IMR-90 (cell line): ENCODE results near the gene DONSON. TPM values are rescaled to one million over a fixed set of nuclear protein-coding genes. Genes with fewer than 3 reads are reported as not detected.

ENCODE experiments used
- ATAC-seq: fragments of 200-7000 bp; cut with Tn5 transposase; 2 replicates; pipeline ENCODE4 v1.9.1; 2020; ENCODE audit warnings: low read depth, mild to moderate bottlenecking, moderate library complexity
- BruUV-seq: library from RNA; stranded (reverse); fragments of 400-500 nt; replicated peaks from 2 replicates; lab custom pipeline; 2021; lab: Mats Ljungman, UMichigan
- CTCF ChIA-PET: fragments of 300-600 bp; formaldehyde crosslinking; extraction: SDS; loops from one replicate; lab custom pipeline; 2021; ENCODE audit warnings: antibody characterized with exemption; lab: Yijun Ruan, JAX
- POLR2A ChIA-PET: fragments of 300-600 bp; sonication (Branson Sonifier 250); formaldehyde crosslinking; loops from one replicate; lab custom pipeline; 2022; ENCODE audit warnings: antibody characterized with exemption; ENCODE audit not compliant: unreplicated experiment; lab: Charles Lee
- DNase-seq: peaks from one replicate; pipeline ENCODE4 v3.0.0; 2013
- H2AFZ ChIP-seq: replicated peaks from 2 replicates; pipeline ENCODE3; 2013; ENCODE audit warnings: low read length, mild to moderate bottlenecking; ENCODE audit not compliant: poor library complexity
- H2AK5ac ChIP-seq: 2 replicates; pipeline ENCODE4 v1.6.1; 2013; ENCODE audit warnings: low read depth, low read length, inconsistent platforms
- H2AK9ac ChIP-seq: replicated peaks from 2 replicates; pipeline ENCODE3; 2013; ENCODE audit warnings: mild to moderate bottlenecking, low read depth, low read length, moderate library complexity; ENCODE audit not compliant: poor library complexity
- H2BK120ac ChIP-seq: 2 replicates; pipeline ENCODE4 v1.6.1; 2013; ENCODE audit warnings: low read depth, low read length, inconsistent platforms
- H2BK15ac ChIP-seq: 3 replicates; pipeline ENCODE4 v1.6.1; 2013; ENCODE audit warnings: low read depth, low read length, inconsistent platforms
- H2BK20ac ChIP-seq: 2 replicates; pipeline ENCODE4 v1.6.1; 2013; ENCODE audit warnings: low read depth, mild to moderate bottlenecking, inconsistent platforms, low read length, moderate library complexity
- H2BK5ac ChIP-seq: 2 replicates; pipeline ENCODE4 v1.6.1; 2013; ENCODE audit warnings: mild to moderate bottlenecking, low read depth, low read length, inconsistent platforms; ENCODE audit not compliant: poor library complexity, severe bottlenecking
- H3K14ac ChIP-seq: replicated peaks from 2 replicates; pipeline ENCODE4 v1.6.1; 2013; ENCODE audit warnings: low read depth, low read length, inconsistent platforms
- H3K18ac ChIP-seq: 2 replicates; pipeline ENCODE4 v1.6.1; 2013; ENCODE audit warnings: low read depth, low read length, control low read depth
- H3K23ac ChIP-seq: 2 replicates; pipeline ENCODE4 v1.6.1; 2013; ENCODE audit warnings: low read depth, low read length, inconsistent platforms
- H3K27ac ChIP-seq: 2 replicates; pipeline ENCODE4 v1.5.1; 2013; ENCODE audit warnings: mild to moderate bottlenecking, control low read depth, low read length; ENCODE audit not compliant: insufficient read depth
- H3K27me3 ChIP-seq: 2 replicates; pipeline ENCODE4 v1.6.1; 2013; ENCODE audit warnings: low read length; ENCODE audit not compliant: control insufficient read depth, insufficient read depth
- H3K36me3 ChIP-seq: 2 replicates; pipeline ENCODE4 v1.6.1; 2013; ENCODE audit warnings: low read length, mixed read lengths; ENCODE audit not compliant: control insufficient read depth, insufficient read depth
- H3K4ac ChIP-seq: 2 replicates; pipeline ENCODE4 v1.6.1; 2013; ENCODE audit warnings: low read depth, low read length, inconsistent platforms
- H3K4me1 ChIP-seq: 2 replicates; pipeline ENCODE4 v1.6.1; 2013; ENCODE audit warnings: low read length, mixed read lengths; ENCODE audit not compliant: control insufficient read depth, insufficient read depth
- H3K4me2 ChIP-seq: 2 replicates; pipeline ENCODE4 v1.6.1; 2013; ENCODE audit warnings: low read depth, mild to moderate bottlenecking, control low read depth, low read length, moderate library complexity
- H3K4me3 ChIP-seq: 2 replicates; pipeline ENCODE4 v1.5.1; 2013; ENCODE audit warnings: low read depth, mild to moderate bottlenecking, control low read depth, low read length, moderate library complexity; ENCODE audit not compliant: insufficient read depth
- H3K56ac ChIP-seq: 2 replicates; pipeline ENCODE4 v1.6.1; 2013; ENCODE audit warnings: low read length, inconsistent platforms; ENCODE audit not compliant: insufficient read depth; ENCODE audit errors: extremely low read depth
- H3K79me1 ChIP-seq, 2 experiments: 2 replicates each; pipeline ENCODE4 v1.6.1; 2013; ENCODE audit warnings: low read length in 2 of 2, inconsistent platforms in 1 of 2, low read depth in 1 of 2
- H3K9ac ChIP-seq: 2 replicates; pipeline ENCODE4 v1.6.1; 2013; ENCODE audit warnings: low read depth, low read length, control low read depth
- H3K9me1 ChIP-seq: 2 replicates; pipeline ENCODE4 v1.6.1; 2013; ENCODE audit warnings: low read length, inconsistent platforms; ENCODE audit not compliant: insufficient read depth
- H3K9me3 ChIP-seq: 2 replicates; pipeline ENCODE4 v1.6.1; 2013; ENCODE audit warnings: low read length; ENCODE audit not compliant: control insufficient read depth, insufficient read depth
- H4K20me1 ChIP-seq: 2 replicates; pipeline ENCODE4 v1.6.1; 2013; ENCODE audit warnings: low read length, inconsistent platforms; ENCODE audit not compliant: insufficient read depth
- H4K5ac ChIP-seq: 2 replicates; pipeline ENCODE4 v1.6.1; 2013; ENCODE audit warnings: mild to moderate bottlenecking, low read depth, low read length, control low read depth
- H4K8ac ChIP-seq, 2 experiments: 2 replicates each; pipeline ENCODE4 v1.6.1; 2013; ENCODE audit warnings: low read depth in 2 of 2, low read length in 2 of 2, control low read depth in 1 of 2, inconsistent platforms in 1 of 2
- H4K91ac ChIP-seq: 2 replicates; pipeline ENCODE4 v1.6.1; 2013; ENCODE audit warnings: low read depth, low read length, inconsistent platforms; ENCODE audit not compliant: insufficient read depth
- BHLHE40 ChIP-seq: fragments of 150-350 bp; IDR thresholded peaks from 2 replicates; pipeline ENCODE4 v1.6.1; 2016; ENCODE audit warnings: mild to moderate bottlenecking, low read depth, low read length
- CEBPB ChIP-seq: IDR thresholded peaks from 2 replicates; pipeline ENCODE4 v1.6.1; 2012; ENCODE audit warnings: low read depth, low read length, improper control_type of control experiment
- CHD1 ChIP-seq: IDR thresholded peaks from 2 replicates; pipeline ENCODE4 v1.6.1; 2012; ENCODE audit warnings: low read depth, low read length, improper control_type of control experiment
- CTCF ChIP-seq: conservative IDR thresholded peaks from 2 replicates; pipeline ENCODE4 v1.5.1; 2012; ENCODE audit warnings: mild to moderate bottlenecking, low read depth, low read length, improper control_type of control experiment
- ELK1 ChIP-seq: fragments of 150-350 bp; IDR thresholded peaks from 2 replicates; pipeline ENCODE4 v1.6.1; 2016; ENCODE audit warnings: low read depth, mild to moderate bottlenecking, low read length, moderate library complexity, borderline replicate concordance
- FOS ChIP-seq: fragments of 150-350 bp; IDR thresholded peaks from 2 replicates; pipeline ENCODE4 v1.6.1; 2016; ENCODE audit warnings: low read depth, low read length
- MAFK ChIP-seq: IDR thresholded peaks from 2 replicates; pipeline ENCODE4 v1.6.1; 2012; ENCODE audit warnings: low read depth, low read length, improper control_type of control experiment
- MAZ ChIP-seq: IDR thresholded peaks from 2 replicates; pipeline ENCODE4 v1.6.1; 2012; ENCODE audit warnings: low read depth, mild to moderate bottlenecking, low read length, improper control_type of control experiment, moderate library complexity, borderline replicate concordance
- MXI1 ChIP-seq: IDR thresholded peaks from 2 replicates; pipeline ENCODE4 v1.6.1; 2012; ENCODE audit warnings: low read depth, mild to moderate bottlenecking, low read length, moderate library complexity, borderline replicate concordance
- NFE2L2 ChIP-seq: fragments of 150-350 bp; IDR thresholded peaks from 2 replicates; pipeline ENCODE4 v1.6.1; 2016; ENCODE audit warnings: low read depth, mild to moderate bottlenecking, low read length
- POLR2A ChIP-seq: IDR thresholded peaks from 2 replicates; pipeline ENCODE4 v1.6.1; 2012; ENCODE audit warnings: mild to moderate bottlenecking, low read depth, low read length
- RCOR1 ChIP-seq: IDR thresholded peaks from 2 replicates; pipeline ENCODE4 v1.6.1; 2012; ENCODE audit warnings: mild to moderate bottlenecking, low read length, improper control_type of control experiment; ENCODE audit not compliant: insufficient replicate concordance
- SMC3 ChIP-seq: fragments of 150-350 bp; IDR thresholded peaks from 2 replicates; pipeline ENCODE4 v1.6.1; 2016; ENCODE audit warnings: low read depth, mild to moderate bottlenecking, antibody characterized with exemption, low read length, moderate library complexity
- WGBS, 2 experiments: methylation state at CpG; one replicate each; pipeline versions ENCODE4 v1.1.5 to v1.1.7; 2013; ENCODE audit warnings: missing lambda C conversion rate in 2 of 2; ENCODE audit not compliant: insufficient read length in 1 of 2; ENCODE audit errors: extremely low coverage in 2 of 2; 5-methylcytosine and 5-hydroxymethylcytosine counted together
- dilution Hi-C: fragments of 300-500 bp; cut with HindIII; formaldehyde crosslinking; loops from one replicate; pipeline ENCODE4 v1.14.3; 2018; ENCODE audit warnings: low sequenced_read_pairs; ENCODE audit not compliant: unreplicated experiment
- in situ Hi-C: fragments of 300-500 bp; cut with MboI; formaldehyde crosslinking; loops from 3 replicates; pipeline ENCODE4 v1.14.3; 2019; ENCODE audit warnings: low sequenced_read_pairs, inconsistent platforms, mixed read lengths
- intact Hi-C: fragments of 100-400 bp; cut with micrococcal nuclease; formaldehyde crosslinking; loops from 2 replicates; pipeline ENCODE4 v1.10.0; 2022
- polyA plus RNA-seq, 3 experiments: library from polyadenylated mRNA; depleted of rRNA; stranded (reverse); fragments of >200 nt; gene quantifications; 2 replicates each; pipeline ENCODE4 v1.2.3, GENCODE V29; 2012; ENCODE audit warnings: low replicate concordance in 1 of 3
- total RNA-seq: library from RNA; depleted of rRNA; stranded (reverse); fragments of >200 nt; gene quantifications from 2 replicates; pipeline ENCODE4 v1.2.3, GENCODE V29; 2012
- TF ChIP-seq, protein P1 (sequence below): fragments of 150-350 bp; IDR thresholded peaks from 2 replicates; pipeline ENCODE4 v1.6.1; 2017; ENCODE audit warnings: mild to moderate bottlenecking, antibody characterized with exemption, low read length, low read depth

The DONSON gene
- total and polyA plus RNA-seq, 2 of the 4 experiments (the other 2 are of a cell fraction) = 14.3 to 16.6 TPM

DNA sequence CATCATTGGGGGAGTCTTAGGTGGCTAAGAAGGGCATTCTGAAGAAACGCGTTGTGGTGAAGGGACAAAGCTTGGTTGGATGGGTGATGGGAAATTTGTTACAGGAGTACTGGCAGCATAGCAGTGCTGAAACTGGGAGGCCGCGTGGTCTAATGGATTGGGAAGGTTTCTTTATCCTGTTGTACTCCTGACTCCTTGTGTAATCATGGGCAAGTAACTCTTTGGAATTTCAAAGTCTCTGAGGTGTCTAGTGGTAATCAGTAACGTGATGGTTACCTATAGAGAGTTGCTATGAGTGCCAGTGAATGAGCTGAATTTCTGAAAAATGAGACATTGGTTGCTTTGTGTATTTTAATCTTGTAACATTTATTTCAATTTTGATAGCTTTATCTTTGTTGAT is 18.5 kb downstream of the DONSON start:
- Histone ChIP-seq H4K91ac (no peak overlapping the region), H2BK20ac (no peak overlapping the region), H2BK120ac (no peak overlapping the region), H2AK9ac (no peak overlapping the region), H3K9me3 (no peaks in the 10 kb centered on the region), H3K23ac (no peak overlapping the region), H3K9ac (no peak overlapping the region), H3K79me1 (peaks cover 15 to 36% of the 10 kb centered on the region in 2 experiments), H2BK5ac (no peak overlapping the region), H3K14ac (no peak overlapping the region), H3K18ac (no peak overlapping the region), H4K8ac (no peak overlapping the region), H2BK15ac (no peak overlapping the region), H2AK5ac (no peak overlapping the region), H3K36me3 (peaks cover 44% of the 10 kb centered on the region), H4K20me1 (peaks cover 12% of the 10 kb centered on the region), H3K27me3 (no peaks in the 10 kb centered on the region), H3K4ac (no peak overlapping the region), H3K27ac (no peak overlapping the region), H3K9me1 (0 out of 2 replicates have a peak, but pooled peaks cover 3% of the 10 kb centered on the region), H3K4me2 (no peak overlapping the region), H3K4me3 (no peak overlapping the region), H3K4me1 (peaks cover 3% of the 10 kb centered on the region; the same call in 1 of the 2 replicates), H3K56ac (no peak overlapping the region), H2AFZ (no peak overlapping the region), H4K5ac (no peak overlapping the region)
- ATAC-seq (no peak), DNase-seq (no peak)
- dilution Hi-C loops (no loop called here), in situ Hi-C loops (no loop called here), intact Hi-C loops (no loop called here)
- POLR2A ChIA-PET = no interaction called here
- CTCF ChIA-PET = no interaction called here
- no peak for TF ChIP-seq SMC3
- TF ChIP-seq BHLHE40 = no peak
- no peak for TF ChIP-seq CTCF
- TF ChIP-seq MXI1 = no peak
- no peak for TF ChIP-seq CEBPB
- TF ChIP-seq MAFK = no peak
- TF ChIP-seq RCOR1 = no peak
- TF ChIP-seq MAZ = no peak
- TF ChIP-seq POLR2A = no peak
- no peak for TF ChIP-seq CHD1
- TF ChIP-seq, protein P1, sequence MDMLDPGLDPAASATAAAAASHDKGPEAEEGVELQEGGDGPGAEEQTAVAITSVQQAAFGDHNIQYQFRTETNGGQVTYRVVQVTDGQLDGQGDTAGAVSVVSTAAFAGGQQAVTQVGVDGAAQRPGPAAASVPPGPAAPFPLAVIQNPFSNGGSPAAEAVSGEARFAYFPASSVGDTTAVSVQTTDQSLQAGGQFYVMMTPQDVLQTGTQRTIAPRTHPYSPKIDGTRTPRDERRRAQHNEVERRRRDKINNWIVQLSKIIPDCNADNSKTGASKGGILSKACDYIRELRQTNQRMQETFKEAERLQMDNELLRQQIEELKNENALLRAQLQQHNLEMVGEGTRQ = no peak
- no peak for TF ChIP-seq ELK1
- no peak for TF ChIP-seq NFE2L2
- no peak for TF ChIP-seq FOS
- TSS peak; percentile 32 for BruUV-seq
- 79% methylated on average over 2 of the region's 5 CpGs; no CpG with 5 or more reads in 1 of the 2 experiments for WGBS, 2 experiments
